H1 (cell line): ENCODE results near the gene HNRNPAB. TPM values are rescaled to one million over a fixed set of nuclear protein-coding genes. Genes with fewer than 3 reads are reported as not detected.

Experiments
- CTCF ChIA-PET: fragments of 300-600 bp; sonication (Branson Sonifier 250); formaldehyde crosslinking; loops from one replicate; lab custom pipeline; 2021; ENCODE audit not compliant: partially characterized antibody; lab: Charles Lee
- POLR2A ChIA-PET: fragments of 300-600 bp; sonication (Branson Sonifier 250); formaldehyde crosslinking; loops from one replicate; lab custom pipeline; 2021; ENCODE audit warnings: inconsistent platforms; ENCODE audit not compliant: partially characterized antibody; lab: Charles Lee
- DNase-seq, 2 experiments: peaks; one replicate each; pipeline versions ENCODE4 v3.0.0 to v3.0.0-alpha.2; 2010 to 2022; ENCODE audit warnings: low spot score in 2 of 2, low read depth in 1 of 2, mixed read lengths in 1 of 2
- FAIRE-seq: peaks from 2 replicates; lab custom pipeline; 2011; peaks lifted over from hg19 to GRCh38; lab: Jason Lieb, UNC
- H2AFZ ChIP-seq: 2 replicates; pipeline ENCODE4 v1.8.1; 2012; ENCODE audit warnings: low read length, inconsistent platforms
- H2AK5ac ChIP-seq: 2 replicates; pipeline ENCODE4 v1.6.1; 2013; ENCODE audit warnings: low read depth, low read length
- H2BK120ac ChIP-seq: replicated peaks from 2 replicates; pipeline ENCODE3; 2013; ENCODE audit warnings: low read depth, low read length, inconsistent platforms
- H2BK12ac ChIP-seq: 2 replicates; pipeline ENCODE4 v1.6.1; 2013; ENCODE audit warnings: low read depth, low read length
- H2BK15ac ChIP-seq: 2 replicates; pipeline ENCODE4 v1.6.1; 2013; ENCODE audit warnings: low read length
- H2BK20ac ChIP-seq: 2 replicates; pipeline ENCODE4 v1.6.1; 2013; ENCODE audit warnings: low read length
- H2BK5ac ChIP-seq: 2 replicates; pipeline ENCODE4 v1.6.1; 2013; ENCODE audit warnings: low read depth, low read length
- H3K14ac ChIP-seq: 2 replicates; pipeline ENCODE4 v1.6.1; 2013; ENCODE audit warnings: inconsistent platforms; ENCODE audit not compliant: insufficient read length
- H3K18ac ChIP-seq: 2 replicates; pipeline ENCODE4 v1.6.1; 2013; ENCODE audit warnings: low read length; ENCODE audit errors: extremely low read depth
- H3K23ac ChIP-seq: 2 replicates; pipeline ENCODE4 v1.6.1; 2013; ENCODE audit warnings: inconsistent platforms; ENCODE audit not compliant: insufficient read length
- H3K23me2 ChIP-seq: 2 replicates; pipeline ENCODE4 v1.6.1; 2013; ENCODE audit warnings: low read depth, low read length
- H3K27ac ChIP-seq: 2 replicates; pipeline ENCODE4 v1.6.1; 2011; ENCODE audit warnings: low read depth, low read length, inconsistent platforms
- H3K27me3 ChIP-seq, 4 experiments: replicated peaks in 1 of 4; 1 replicate in 1 of 4; 2 replicates in 3 of 4; pipeline versions ENCODE4 v1.6.1 to v1.8.1; 2011 to 2013; ENCODE audit warnings: low read length in 3 of 4, mild to moderate bottlenecking in 3 of 4, inconsistent platforms in 2 of 4, mixed read lengths in 2 of 4, moderate library complexity in 1 of 4; ENCODE audit not compliant: control insufficient read depth in 3 of 4, insufficient read depth in 3 of 4; ENCODE audit errors: extremely low read depth in 1 of 4
- H3K36me3 ChIP-seq, 4 experiments: 2 replicates each; pipeline versions ENCODE4 v1.6.1 to v1.8.1; 2011 to 2013; ENCODE audit warnings: mild to moderate bottlenecking in 4 of 4, low read length in 3 of 4, moderate library complexity in 2 of 4, control low read depth in 1 of 4, inconsistent platforms in 1 of 4; ENCODE audit not compliant: insufficient read depth in 4 of 4, control insufficient read depth in 2 of 4
- H3K4ac ChIP-seq: replicated peaks from 2 replicates; pipeline ENCODE3; 2013; ENCODE audit warnings: low read length, low read depth, mixed read lengths, inconsistent platforms; ENCODE audit not compliant: insufficient read length
- H3K4me1 ChIP-seq, 4 experiments: replicated peaks in 1 of 4; 1 replicate in 1 of 4; 2 replicates in 3 of 4; pipeline versions ENCODE4 v1.6.1 to v1.8.1; 2011 to 2013; ENCODE audit warnings: low read length in 3 of 4, inconsistent platforms in 2 of 4, mixed read lengths in 1 of 4; ENCODE audit not compliant: insufficient read depth in 4 of 4, control insufficient read depth in 3 of 4
- H3K4me2 ChIP-seq, 2 experiments: 2 replicates each; pipeline versions ENCODE4 v1.6.1 to v1.8.1; 2011 to 2013; ENCODE audit warnings: low read depth in 2 of 2, low read length in 2 of 2, control low read depth in 1 of 2, inconsistent platforms in 1 of 2, mild to moderate bottlenecking in 1 of 2; ENCODE audit not compliant: insufficient read depth in 1 of 2
- H3K4me3 ChIP-seq, 4 experiments: fragments of 200-600, 300-600 bp in 1 of 4; sonication (generic), shearing (Covaris generic), sonication (Bioruptor Twin) in 1 of 4; 2 replicates each; pipeline versions ENCODE4 v1.5.1 to v1.8.1; 2011 to 2016; ENCODE audit warnings: low read length in 4 of 4, low read depth in 3 of 4, control low read depth in 2 of 4, inconsistent platforms in 2 of 4, mild to moderate bottlenecking in 2 of 4, mixed read lengths in 1 of 4, moderate library complexity in 1 of 4; ENCODE audit not compliant: insufficient read depth in 2 of 4; ENCODE audit errors: extremely low read depth in 1 of 4
- H3K56ac ChIP-seq: replicated peaks from 2 replicates; pipeline ENCODE3; 2013; ENCODE audit warnings: low read depth, mild to moderate bottlenecking, mixed read lengths, low read length, inconsistent platforms; ENCODE audit not compliant: insufficient read length
- H3K79me1 ChIP-seq: 2 replicates; pipeline ENCODE4 v1.6.1; 2013; ENCODE audit warnings: low read depth, low read length, control low read depth
- H3K79me2 ChIP-seq, 2 experiments: 2 replicates each; pipeline versions ENCODE4 v1.6.1 to v1.8.1; 2012 to 2013; ENCODE audit warnings: low read length in 2 of 2, mild to moderate bottlenecking in 2 of 2, inconsistent platforms in 1 of 2; ENCODE audit not compliant: insufficient read depth in 2 of 2, control insufficient read depth in 1 of 2
- H3K9ac ChIP-seq, 4 experiments: replicated peaks in 1 of 4; 1 replicate in 1 of 4; 2 replicates in 3 of 4; pipeline versions ENCODE4 v1.6.1 to v1.8.1; 2011 to 2013; ENCODE audit warnings: low read depth in 3 of 4, low read length in 3 of 4, control low read depth in 2 of 4, mild to moderate bottlenecking in 2 of 4, moderate library complexity in 2 of 4, inconsistent platforms in 1 of 4; ENCODE audit errors: extremely low read depth in 1 of 4
- H3K9me3 ChIP-seq, 2 experiments: 2 replicates each; pipeline versions ENCODE4 v1.6.1 to v1.8.1; 2012 to 2013; ENCODE audit warnings: mild to moderate bottlenecking in 2 of 2, moderate library complexity in 2 of 2, control low read depth in 1 of 2, inconsistent platforms in 1 of 2, low read depth in 1 of 2, low read length in 1 of 2, mixed read lengths in 1 of 2; ENCODE audit not compliant: insufficient read depth in 2 of 2
- H4K20me1 ChIP-seq, 2 experiments: replicated peaks in 1 of 2; 2 replicates each; pipeline versions ENCODE3 to v1.8.1; 2011 to 2013; ENCODE audit warnings: inconsistent platforms in 2 of 2, low read length in 2 of 2, mild to moderate bottlenecking in 1 of 2; ENCODE audit not compliant: insufficient read depth in 2 of 2, control insufficient read depth in 1 of 2
- H4K5ac ChIP-seq: 2 replicates; pipeline ENCODE4 v1.6.1; 2013; ENCODE audit warnings: low read length, low read depth, mixed read lengths, inconsistent platforms; ENCODE audit not compliant: insufficient read length
- H4K8ac ChIP-seq: 2 replicates; pipeline ENCODE4 v1.8.0; 2013; ENCODE audit warnings: mild to moderate bottlenecking, moderate library complexity, low read length, inconsistent platforms; ENCODE audit not compliant: insufficient read depth; ENCODE audit errors: extremely low read depth
- H4K91ac ChIP-seq: replicated peaks from 2 replicates; pipeline ENCODE3; 2013; ENCODE audit warnings: low read length, mixed read lengths, inconsistent platforms; ENCODE audit not compliant: insufficient read length
- ATF3 ChIP-seq: IDR thresholded peaks from 2 replicates; pipeline ENCODE4 v1.6.1; 2011; ENCODE audit warnings: low read depth, mild to moderate bottlenecking, low read length; ENCODE audit not compliant: insufficient read depth
- BRCA1 ChIP-seq: IDR thresholded peaks from 2 replicates; pipeline ENCODE4 v1.6.1; 2012; ENCODE audit warnings: low read depth, low read length, improper control_type of control experiment
- EGR1 ChIP-seq: IDR thresholded peaks from 2 replicates; pipeline ENCODE4 v1.6.1; 2011; ENCODE audit warnings: low read depth, low read length, borderline replicate concordance
- EP300 ChIP-seq, 2 experiments: IDR thresholded peaks; 1 replicate in 1 of 2; 2 replicates in 1 of 2; pipeline ENCODE4 v1.6.1; 2011 to 2012; ENCODE audit warnings: low read depth in 2 of 2, low read length in 2 of 2, mild to moderate bottlenecking in 2 of 2, borderline replicate concordance in 1 of 2, inconsistent platforms in 1 of 2, moderate library complexity in 1 of 2
- SAP30 ChIP-seq: fragments of 300-600 bp; sonication (generic); IDR thresholded peaks from 2 replicates; pipeline ENCODE4 v1.7.1; 2012; ENCODE audit warnings: low read length, moderate library complexity, mild to moderate bottlenecking, inconsistent platforms; ENCODE audit not compliant: insufficient read depth, insufficient replicate concordance
- SIRT6 ChIP-seq: IDR thresholded peaks from one replicate; pipeline ENCODE4 v1.7.1; 2012; ENCODE audit warnings: low read length, inconsistent platforms
- SUZ12 ChIP-seq: fragments of 200-600 bp; sonication (generic); IDR thresholded peaks from 2 replicates; pipeline ENCODE4 v1.6.1; 2012; ENCODE audit warnings: mild to moderate bottlenecking, inconsistent platforms, low read length, moderate library complexity, mixed read lengths
- TAF7 ChIP-seq: optimal IDR thresholded peaks from 2 replicates; pipeline ENCODE3; 2011; ENCODE audit warnings: low read depth, mild to moderate bottlenecking, inconsistent platforms, low read length, moderate library complexity, borderline replicate concordance
- ZNF274 ChIP-seq: IDR thresholded peaks from 2 replicates; pipeline ENCODE4 v1.7.0; 2012; ENCODE audit warnings: low read length, borderline replicate concordance; ENCODE audit errors: extremely low read depth
- WGBS, 2 experiments: shearing (Covaris generic) in 1 of 2; methylation state at CpG; one replicate each; pipeline versions ENCODE4 v1.1.6 to v1.1.7; 2013 to 2015; ENCODE audit warnings: low lambda C conversion rate in 2 of 2, mixed read lengths in 2 of 2, inconsistent platforms in 1 of 2, low coverage in 1 of 2, missing lambda C conversion rate in 1 of 2; ENCODE audit not compliant: insufficient replicate concordance in 2 of 2, insufficient coverage in 1 of 2, insufficient read length in 1 of 2; ENCODE audit errors: extremely low coverage in 1 of 2, missing lambda C conversion rate in 1 of 2; 5-methylcytosine and 5-hydroxymethylcytosine counted together
- polyA plus RNA-seq, 7 experiments: library from polyadenylated mRNA; depleted of rRNA in 3 of 7; stranded (reverse) in 5 of 7; unstranded in 2 of 7; fragments of >200 nt in 5 of 7; fragments of 200-250 nt in 2 of 7; gene quantifications; 1 replicate in 5 of 7; 2 replicates in 1 of 7; 4 replicates in 1 of 7; pipeline versions ENCODE4 v1.2.1 to v1.2.3, GENCODE V29; 2011 to 2013; ENCODE audit warnings: missing spikeins in 2 of 7, mixed read lengths in 2 of 7
- total RNA-seq: library from RNA; stranded (reverse); fragmentation: NEBNext Ultra II Directional; extraction: Animal tissue kit (Norgen Biotek cat#: 25700); gene quantifications from 2 replicates; pipeline ENCODE4 v1.2.1, GENCODE V29; 2021
- TF ChIP-seq, protein P1 (sequence below), 3 experiments: IDR thresholded peaks; 1 replicate in 2 of 3; 2 replicates in 1 of 3; pipeline versions ENCODE4 v1.5.1 to v1.6.1; 2011; ENCODE audit warnings: low read length in 3 of 3, mild to moderate bottlenecking in 3 of 3, inconsistent platforms in 2 of 3, low read depth in 1 of 3, moderate library complexity in 1 of 3; ENCODE audit not compliant: insufficient read depth in 1 of 3; ENCODE audit errors: control extremely low read depth in 1 of 3

Gene HNRNPAB
- total and polyA plus RNA-seq, 2 of the 8 experiments (the other 6 are each of a cell fraction or from before 2014, with no cell fraction given) = 373 to 563 TPM

GRCh38 chr5:178252258-178252657, 47.9 kb downstream of the HNRNPAB start:
- no peak overlapping the region for H3K4me3 ChIP-seq
- 85% methylated on average over 8 of the region's 8 CpGs; no CpG with 5 or more reads in 1 of the 2 experiments for WGBS, 2 experiments
- H4K91ac ChIP-seq = no peak overlapping the region
- H2BK12ac ChIP-seq = no peak overlapping the region
- no peak overlapping the region for H3K4ac ChIP-seq
- H3K14ac ChIP-seq = no peak overlapping the region
- H2BK20ac ChIP-seq = no peak overlapping the region
- no peak overlapping the region for H2BK5ac ChIP-seq
- no peak overlapping the region for H3K18ac ChIP-seq
- ChIA-PET CTCF (interaction anchor here (0.8 to 4.7 kb wide), 7 partner anchors 18 to 719 kb away, joined by 3 to 20 read pairs (median 4); partner anchors contain the start of gene COL23A1), POLR2A (interaction anchor here (0.9 to 1.7 kb wide), 2 partner anchors 11 to 18 kb away, joined by 3 to 4 read pairs; no protein-coding TSS in a partner anchor)
- no peak overlapping the region for H2BK15ac ChIP-seq
- no peaks in the 10 kb centered on the region for H3K23me2 ChIP-seq
- no peaks in the 10 kb centered on the region for H4K20me1 ChIP-seq
- H4K8ac ChIP-seq = no peak overlapping the region; the same call in 1 of the 2 replicates
- H3K27ac ChIP-seq = no peak overlapping the region
- H3K56ac ChIP-seq = no peak overlapping the region
- H3K9me3 ChIP-seq = no peaks in the 10 kb centered on the region
- no peaks in the 10 kb centered on the region for H3K79me2 ChIP-seq
- H4K5ac ChIP-seq = no peak overlapping the region
- peaks cover 0 to 5% (median 2%) of the 10 kb centered on the region in 4 experiments; a peak in 5 of 7 replicates for H3K4me1 ChIP-seq
- H3K79me1 ChIP-seq = no peaks in the 10 kb centered on the region
- H3K36me3 ChIP-seq = no peaks in the 10 kb centered on the region
- H3K9ac ChIP-seq = no peak overlapping the region
- H2BK120ac ChIP-seq = no peak overlapping the region
- FAIRE-seq (no peak), DNase-seq (no peak)
- H2AK5ac ChIP-seq = no peak overlapping the region
- H3K27me3 ChIP-seq = no peaks in the 10 kb centered on the region; a peak in 2 of 7 replicates
- no peak overlapping the region for H3K23ac ChIP-seq
- H3K4me2 ChIP-seq = no peak overlapping the region
- H2AFZ ChIP-seq = no peak overlapping the region
- TF ChIP-seq SIRT6 (no peak), EGR1 (no peak), SUZ12 (no peak), ZNF274 (no peak), ATF3 (no peak), BRCA1 (no peak), SAP30 (no peak), TAF7 (no peak), EP300 (IDR thresholded peaks at IDR 0.05; ENCODE audit: borderline replicate concordance in 1 of 2, low read depth in 2 of 2, low read length in 2 of 2) (no peak)
- TF ChIP-seq, protein P1, sequence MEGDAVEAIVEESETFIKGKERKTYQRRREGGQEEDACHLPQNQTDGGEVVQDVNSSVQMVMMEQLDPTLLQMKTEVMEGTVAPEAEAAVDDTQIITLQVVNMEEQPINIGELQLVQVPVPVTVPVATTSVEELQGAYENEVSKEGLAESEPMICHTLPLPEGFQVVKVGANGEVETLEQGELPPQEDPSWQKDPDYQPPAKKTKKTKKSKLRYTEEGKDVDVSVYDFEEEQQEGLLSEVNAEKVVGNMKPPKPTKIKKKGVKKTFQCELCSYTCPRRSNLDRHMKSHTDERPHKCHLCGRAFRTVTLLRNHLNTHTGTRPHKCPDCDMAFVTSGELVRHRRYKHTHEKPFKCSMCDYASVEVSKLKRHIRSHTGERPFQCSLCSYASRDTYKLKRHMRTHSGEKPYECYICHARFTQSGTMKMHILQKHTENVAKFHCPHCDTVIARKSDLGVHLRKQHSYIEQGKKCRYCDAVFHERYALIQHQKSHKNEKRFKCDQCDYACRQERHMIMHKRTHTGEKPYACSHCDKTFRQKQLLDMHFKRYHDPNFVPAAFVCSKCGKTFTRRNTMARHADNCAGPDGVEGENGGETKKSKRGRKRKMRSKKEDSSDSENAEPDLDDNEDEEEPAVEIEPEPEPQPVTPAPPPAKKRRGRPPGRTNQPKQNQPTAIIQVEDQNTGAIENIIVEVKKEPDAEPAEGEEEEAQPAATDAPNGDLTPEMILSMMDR (IDR thresholded peaks at IDR 0.05; ENCODE audit: control extremely low read depth in 1 of 3, insufficient read depth in 1 of 3, low read depth in 1 of 3, low read length in 3 of 3) = no peak
